Activated CD4-positive, alpha-beta memory T cell treated with anti-CD3 and anti-CD28 coated beads for 36 hours (primary cell): ENCODE data around the gene SART1. TPM values are rescaled to one million over a fixed set of nuclear protein-coding genes. Genes with fewer than 3 reads are reported as not detected.

ENCODE experiments used
- CTCF ChIA-PET: fragments of 350-600 bp; sonication (Branson Sonifier 250); formaldehyde crosslinking; loops from one replicate; lab custom pipeline; 2021; ENCODE audit warnings: antibody characterized with exemption, inconsistent platforms; lab: Charles Lee
- POLR2A ChIA-PET: fragments of 350-600 bp; sonication (Branson Sonifier 250); formaldehyde crosslinking; loops from one replicate; lab custom pipeline; 2021; ENCODE audit warnings: antibody characterized with exemption; lab: Charles Lee
- DNase-seq: peaks from one replicate; pipeline ENCODE4 v3.0.0-alpha.2; 2020
- H3K27ac Mint-ChIP-seq: one replicate; pipeline ENCODE4 v1.8.0; 2021; ENCODE audit warnings: mixed read lengths
- H3K27me3 Mint-ChIP-seq: one replicate; pipeline ENCODE4 v1.8.0; 2021; ENCODE audit warnings: mixed read lengths
- H3K36me3 Mint-ChIP-seq: one replicate; pipeline ENCODE4 v1.8.0; 2021; ENCODE audit warnings: mixed read lengths
- H3K4me1 Mint-ChIP-seq: one replicate; pipeline ENCODE4 v1.8.0; 2021; ENCODE audit warnings: low read depth, mixed read lengths
- H3K4me3 Mint-ChIP-seq: one replicate; pipeline ENCODE4 v1.8.0; 2021; ENCODE audit warnings: mild to moderate bottlenecking, mixed read lengths
- H3K9me3 Mint-ChIP-seq: one replicate; pipeline ENCODE4 v1.8.0; 2021; ENCODE audit warnings: mixed read lengths
- intact Hi-C: fragments of 100-400 bp; cut with micrococcal nuclease; formaldehyde crosslinking; loops from one replicate; pipeline ENCODE4 v1.15.1; 2023
- total RNA-seq, 2 experiments: library from RNA; stranded (reverse); gene quantifications; one replicate each; pipeline ENCODE4 v1.2.3, GENCODE V29; 2021

The SART1 gene
- total RNA-seq, 2 experiments from 2014 or later = 59.1 to 60.5 TPM

GRCh38 chr11:65934014-65934413 lies 27.5 kb upstream of the SART1 start:
- no peaks in the 10 kb centered on the region for H3K36me3 Mint-ChIP-seq
- no peak for DNase-seq
- no peaks in the 10 kb centered on the region for H3K9me3 Mint-ChIP-seq
- peaks cover 2% of the 10 kb centered on the region for H3K27me3 Mint-ChIP-seq
- CTCF ChIA-PET = interaction anchor here (1.1 kb wide), 1 partner anchor 9 kb away, joined by 4 read pairs; no protein-coding TSS in a partner anchor
- no peak overlapping the region for H3K27ac Mint-ChIP-seq
- intact Hi-C loops = no loop called here
- POLR2A ChIA-PET = no interaction called here
- H3K4me3 Mint-ChIP-seq = no peak overlapping the region
- H3K4me1 Mint-ChIP-seq = peaks cover 6% of the 10 kb centered on the region

GRCh38 chr11:65937766-65938165 lies 23.8 kb upstream of the SART1 start:
- ChIA-PET CTCF (interaction anchor here (1.7 kb wide), 2 partner anchors 51 to 158 kb away, joined by 3 to 4 read pairs; no protein-coding TSS in a partner anchor), POLR2A (interaction anchor here (0.8 to 1.0 kb wide), 2 partner anchors 13 to 19 kb away, joined by 3 to 4 read pairs; partner anchors contain the start of genes C11orf68 and DRAP1)
- Mint-ChIP-seq H3K4me1 (peaks cover 9% of the 10 kb centered on the region), H3K36me3 (no peaks in the 10 kb centered on the region), H3K4me3 (no peak overlapping the region), H3K9me3 (no peaks in the 10 kb centered on the region), H3K27me3 (peaks cover 2% of the 10 kb centered on the region), H3K27ac (no peak overlapping the region)
- intact Hi-C loops = no loop called here
- DNase-seq = no peak

- DNase-seq = no peak
- ChIA-PET CTCF (interaction anchor here (0.8 kb wide), 1 partner anchor 124 kb away, joined by 7 read pairs; no protein-coding TSS in a partner anchor), POLR2A (interaction anchor here (0.7 kb wide), 1 partner anchor 17 kb away, joined by 5 read pairs; no protein-coding TSS in a partner anchor)
- Mint-ChIP-seq H3K4me3 (no peak overlapping the region), H3K4me1 (peaks cover 9% of the 10 kb centered on the region), H3K9me3 (no peaks in the 10 kb centered on the region), H3K27ac (peak overlapping the region; percentile 74), H3K27me3 (peaks cover 2% of the 10 kb centered on the region), H3K36me3 (no peaks in the 10 kb centered on the region)
- intact Hi-C loops = no loop called here
Measured at GRCh38 chr11:65941720-65942310, 19.7 kb upstream of the SART1 start.

GRCh38 chr11:65942531-65942930 lies 19.0 kb upstream of the SART1 start:
- POLR2A ChIA-PET = interaction anchor here (0.7 kb wide), 1 partner anchor 17 kb away, joined by 5 read pairs; no protein-coding TSS in a partner anchor
- H3K9me3 Mint-ChIP-seq = no peaks in the 10 kb centered on the region
- intact Hi-C loops = no loop called here
- peaks cover 2% of the 10 kb centered on the region for H3K27me3 Mint-ChIP-seq
- CTCF ChIA-PET = interaction anchor here (0.7 kb wide), 1 partner anchor 8 kb away, joined by 4 read pairs; no protein-coding TSS in a partner anchor
- no peak overlapping the region for H3K4me3 Mint-ChIP-seq
- peaks cover 9% of the 10 kb centered on the region for H3K4me1 Mint-ChIP-seq
- H3K27ac Mint-ChIP-seq = no peak overlapping the region
- DNase-seq = no peak
- H3K36me3 Mint-ChIP-seq = no peaks in the 10 kb centered on the region

- POLR2A ChIA-PET = no interaction called here
- H3K36me3 Mint-ChIP-seq = no peaks in the 10 kb centered on the region
Measured at GRCh38 chr11:65944191-65944590, 17.3 kb upstream of the SART1 start.

GRCh38 chr11:65944767-65945166 lies 16.8 kb upstream of the SART1 start:
- H3K27ac Mint-ChIP-seq = no peak overlapping the region
- ChIA-PET POLR2A (no interaction called here), CTCF (no interaction called here)
- no peaks in the 10 kb centered on the region for H3K9me3 Mint-ChIP-seq
- no peaks in the 10 kb centered on the region for H3K36me3 Mint-ChIP-seq
- no peak overlapping the region for H3K4me3 Mint-ChIP-seq
- peaks cover 9% of the 10 kb centered on the region for H3K4me1 Mint-ChIP-seq
- intact Hi-C loops = no loop called here
- no peak for DNase-seq
- H3K27me3 Mint-ChIP-seq = no peaks in the 10 kb centered on the region

More at GRCh38 chr11:65944191-65944590, 17.3 kb upstream of the SART1 start:
- Mint-ChIP-seq H3K27me3 (no peaks in the 10 kb centered on the region), H3K4me3 (no peak overlapping the region), H3K4me1 (peaks cover 9% of the 10 kb centered on the region), H3K9me3 (no peaks in the 10 kb centered on the region), H3K27ac (no peak overlapping the region)
- intact Hi-C loops = no loop called here
- CTCF ChIA-PET = interaction anchor here (0.6 kb wide), 1 partner anchor 41 kb away, joined by 3 read pairs; no protein-coding TSS in a partner anchor
- no peak for DNase-seq

- CTCF ChIA-PET = interaction anchor here (1.0 kb wide), 1 partner anchor 57 kb away, joined by 3 read pairs; the partner anchor contains the start of gene FIBP
Measured at GRCh38 chr11:65945430-65945911, 16.1 kb upstream of the SART1 start, which contains the start of gene TSGA10IP. TSGA10IP (plus strand) TSS chr11:65945480; CDS start chr11:65945676, 196 bp downstream.

GRCh38 chr11:65945941-65946558 lies 15.5 kb upstream of the SART1 start:
- no peak for DNase-seq
- Mint-ChIP-seq H3K4me3 (no peak overlapping the region), H3K36me3 (no peaks in the 10 kb centered on the region), H3K27ac (no peak overlapping the region), H3K9me3 (no peaks in the 10 kb centered on the region), H3K27me3 (no peaks in the 10 kb centered on the region), H3K4me1 (peaks cover 7% of the 10 kb centered on the region)
- ChIA-PET POLR2A (no interaction called here), CTCF (interaction anchor here (1.0 kb wide), 1 partner anchor 57 kb away, joined by 3 read pairs; the partner anchor contains the start of gene FIBP)
- intact Hi-C loops = no loop called here

More at GRCh38 chr11:65945430-65945911, 16.1 kb upstream of the SART1 start, which contains the start of gene TSGA10IP:
- H3K27ac Mint-ChIP-seq = no peak within 1 kb of the TSS
- no peak for DNase-seq
- no peak within 1 kb of the TSS for H3K4me3 Mint-ChIP-seq
- peaks cover 9% of the 10 kb centered on the region for H3K4me1 Mint-ChIP-seq
- POLR2A ChIA-PET = no interaction called here
- H3K9me3 Mint-ChIP-seq = no peaks in the 10 kb centered on the region
- no peaks in the 10 kb centered on the region for H3K27me3 Mint-ChIP-seq
- H3K36me3 Mint-ChIP-seq = no peaks in the 10 kb centered on the region
- intact Hi-C loops = no loop called here

- POLR2A ChIA-PET = no interaction called here
- Mint-ChIP-seq H3K36me3 (no peaks in the 10 kb centered on the region), H3K27me3 (no peaks in the 10 kb centered on the region), H3K4me1 (peaks cover 1% of the 10 kb centered on the region), H3K27ac (no peak overlapping the region), H3K9me3 (no peaks in the 10 kb centered on the region), H3K4me3 (no peak overlapping the region)
- intact Hi-C loops = no loop called here
- no peak for DNase-seq
- CTCF ChIA-PET = interaction anchor here (1.0 kb wide), 1 partner anchor 58 kb away, joined by 3 read pairs; the partner anchor contains the start of gene FIBP
Measured at GRCh38 chr11:65946655-65947054, 14.9 kb upstream of the SART1 start.

GRCh38 chr11:65947133-65947532 lies 14.4 kb upstream of the SART1 start:
- ChIA-PET CTCF (interaction anchor here (1.2 kb wide), 1 partner anchor 63 kb away, joined by 4 read pairs; no protein-coding TSS in a partner anchor), POLR2A (interaction anchor here (1.1 kb wide), 1 partner anchor 29 kb away, joined by 3 read pairs; the partner anchor contains the start of gene C11orf68)
- Mint-ChIP-seq H3K9me3 (no peaks in the 10 kb centered on the region), H3K27me3 (no peaks in the 10 kb centered on the region), H3K4me1 (no peaks in the 10 kb centered on the region), H3K4me3 (no peak overlapping the region), H3K27ac (no peak overlapping the region), H3K36me3 (no peaks in the 10 kb centered on the region)
- intact Hi-C loops = no loop called here
- no peak for DNase-seq

- no peaks in the 10 kb centered on the region for H3K27me3 Mint-ChIP-seq
- H3K4me3 Mint-ChIP-seq = no peak overlapping the region
- intact Hi-C loops = no loop called here
- POLR2A ChIA-PET = interaction anchor here (1.1 kb wide), 1 partner anchor 29 kb away, joined by 3 read pairs; the partner anchor contains the start of gene C11orf68
- H3K27ac Mint-ChIP-seq = no peak overlapping the region
- CTCF ChIA-PET = interaction anchor here (1.2 kb wide), 1 partner anchor 63 kb away, joined by 4 read pairs; no protein-coding TSS in a partner anchor
- H3K4me1 Mint-ChIP-seq = no peaks in the 10 kb centered on the region
- no peaks in the 10 kb centered on the region for H3K9me3 Mint-ChIP-seq
- no peaks in the 10 kb centered on the region for H3K36me3 Mint-ChIP-seq
- DNase-seq = no peak
Measured at GRCh38 chr11:65947603-65948125, 13.9 kb upstream of the SART1 start.
